H1 (cell line): Measurements from ENCODE around the gene PDE2A. TPM values are rescaled to one million over a fixed set of nuclear protein-coding genes. Genes with fewer than 3 reads are reported as not detected.

Experiments used
- GTF2F1 ChIP-seq: IDR thresholded peaks from 2 replicates; pipeline ENCODE4 v1.6.1; 2012; ENCODE audit warnings: low read depth, low read length, improper control_type of control experiment, borderline replicate concordance
- USF2 ChIP-seq: IDR thresholded peaks from 2 replicates; pipeline ENCODE4 v1.6.1; 2011; ENCODE audit warnings: low read length, improper control_type of control experiment
- polyA plus RNA-seq, 7 experiments: library from polyadenylated mRNA; depleted of rRNA in 3 of 7; stranded (reverse) in 5 of 7; unstranded in 2 of 7; fragments of >200 nt in 5 of 7; fragments of 200-250 nt in 2 of 7; gene quantifications; 1 replicate in 5 of 7; 2 replicates in 1 of 7; 4 replicates in 1 of 7; pipeline versions ENCODE4 v1.2.1 to v1.2.3, GENCODE V29; 2011 to 2013; ENCODE audit warnings: missing spikeins in 2 of 7, mixed read lengths in 2 of 7
- total RNA-seq: library from RNA; stranded (reverse); fragmentation: NEBNext Ultra II Directional; extraction: Animal tissue kit (Norgen Biotek cat#: 25700); gene quantifications from 2 replicates; pipeline ENCODE4 v1.2.1, GENCODE V29; 2021

Gene PDE2A
- total and polyA plus RNA-seq, 2 of the 8 experiments (the other 6 are each of a cell fraction or from before 2014, with no cell fraction given): 3.4 to 7.1 TPM

GRCh38 chr11:72576661-72577060, 97.6 kb downstream of the PDE2A start (continued):
- no peak for TF ChIP-seq USF2
- TF ChIP-seq GTF2F1: no peak
